Stimulated activated CD4-positive, alpha-beta T cell treated with anti-CD3 and anti-CD28 coated beads, Interleukin-4, amount 100 ng/mL, for 48 hours (primary cell): ENCODE results near the gene SDC1.

Source experiments
- DNase-seq, 2 donors: peaks; one replicate each; pipeline ENCODE4 v3.0.0-alpha.2; 2020; ENCODE audit warnings: low read depth in 2 of 2

SDC1 gene

DNA sequence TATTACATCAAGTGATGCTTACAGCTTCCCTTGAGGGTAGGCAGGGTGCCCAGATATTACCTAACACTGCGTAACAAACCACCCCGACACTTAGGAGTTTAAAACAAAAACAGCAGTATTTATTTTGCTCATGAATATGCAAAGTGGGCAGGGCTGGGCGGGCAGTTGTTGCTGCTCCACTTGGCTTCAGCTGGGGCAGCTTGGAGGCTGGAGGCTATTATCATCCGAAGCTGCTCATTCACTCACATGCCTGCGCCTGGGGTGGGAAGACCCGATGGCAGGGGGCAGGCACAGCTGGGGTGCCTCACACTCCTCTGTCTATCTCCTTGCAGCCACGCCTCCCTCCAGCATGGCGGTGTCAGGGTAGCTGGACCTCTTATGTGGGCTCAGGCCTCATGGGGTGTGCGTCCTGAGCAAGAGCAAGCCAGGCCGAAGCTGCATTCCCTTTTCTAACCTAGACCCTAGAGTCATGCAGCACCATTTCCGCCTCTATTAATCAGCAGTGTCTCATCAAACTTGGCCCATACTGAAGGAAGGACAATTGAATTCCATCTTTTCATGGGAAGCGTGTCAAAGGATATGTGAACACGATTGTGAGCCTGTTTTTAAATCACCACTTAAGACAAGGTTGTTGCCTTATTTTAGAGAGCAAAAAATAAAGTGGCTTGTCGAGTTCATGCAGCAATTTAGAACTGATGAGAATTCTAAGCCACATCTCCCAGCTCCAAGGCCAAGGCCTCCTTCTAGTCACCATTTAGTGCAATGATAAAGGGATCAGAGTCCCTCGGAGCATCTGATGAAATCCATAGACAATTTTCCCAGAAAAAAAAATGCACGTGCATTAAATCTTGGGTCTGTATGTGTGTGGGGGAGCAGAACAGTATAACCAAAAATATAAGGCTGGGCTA lies 54.9 kb downstream of the SDC1 start:
- no peak for DNase-seq

DNA sequence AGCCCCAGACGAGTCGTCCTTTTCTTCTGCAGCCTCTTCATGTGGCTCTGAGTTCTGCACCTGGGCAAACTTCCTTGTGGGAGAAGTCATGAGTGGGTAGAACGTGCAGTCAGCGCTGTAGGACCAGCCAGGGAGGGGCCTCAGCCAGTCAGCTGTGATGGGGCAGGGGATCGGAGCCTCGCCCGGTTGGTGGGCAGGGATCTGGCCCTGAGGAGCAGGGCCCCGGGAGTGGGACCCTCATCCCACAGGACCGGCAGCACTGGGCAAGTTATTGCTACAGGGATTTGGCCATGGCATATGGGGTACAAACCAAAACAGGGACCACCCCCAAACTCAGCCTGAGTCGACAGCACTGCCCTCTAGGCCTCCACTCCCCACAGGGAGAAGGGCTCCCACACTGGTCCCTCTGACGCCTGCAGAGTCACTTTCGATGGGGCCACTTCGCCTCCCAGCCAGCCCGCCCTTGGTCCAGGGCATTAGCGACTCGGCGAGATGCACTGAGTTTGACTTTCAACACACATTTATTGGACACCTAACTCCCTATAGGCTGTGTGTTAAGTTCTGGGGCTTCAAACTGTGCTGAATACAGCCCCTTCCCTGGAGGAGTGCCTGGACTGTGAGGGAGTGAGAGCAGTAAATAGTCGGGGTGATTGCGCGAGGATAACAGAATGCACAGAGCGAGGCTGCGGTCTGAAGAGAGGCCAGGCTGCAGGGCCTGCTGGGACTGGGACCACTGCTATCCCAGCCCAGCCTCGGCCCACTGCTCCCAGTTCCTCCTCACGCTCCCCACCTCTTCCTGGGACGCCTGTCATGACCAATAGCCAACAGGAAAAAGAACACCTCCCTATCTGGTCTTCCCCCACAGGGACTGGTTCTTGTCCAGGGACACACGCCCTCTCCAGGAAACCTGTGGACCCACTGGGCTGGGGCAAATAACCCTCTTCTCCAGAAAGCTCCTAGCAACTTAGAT lies 55.9 kb downstream of the SDC1 start:
- no peak for DNase-seq

GRCh38 chr2:20168048-20168726 lies 56.7 kb downstream of the SDC1 start:
- DNase-seq = no peak

DNA sequence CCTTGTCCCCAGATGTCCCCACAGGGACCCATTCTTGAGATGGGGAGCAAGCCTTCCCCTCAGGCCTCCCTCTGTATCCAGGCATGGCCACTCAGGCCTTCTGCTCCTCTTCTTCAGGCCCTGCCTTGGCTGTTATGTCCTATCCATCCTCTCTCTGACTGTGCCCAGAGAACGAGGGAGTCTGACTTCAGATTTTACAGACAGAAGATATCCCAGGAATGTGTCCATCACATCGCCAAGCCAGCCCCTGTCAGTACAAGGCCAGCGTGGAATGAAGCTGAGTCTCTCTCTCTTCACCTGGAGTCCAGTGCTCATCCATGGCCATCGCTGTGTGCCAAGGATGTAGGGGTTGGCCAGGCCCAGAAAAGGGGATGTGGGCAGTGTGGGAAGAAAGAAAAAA lies 57.6 kb downstream of the SDC1 start:
- no peak for DNase-seq

GRCh38 chr2:20165677-20166509 lies 59.0 kb downstream of the SDC1 start:
- no peak for DNase-seq

DNA sequence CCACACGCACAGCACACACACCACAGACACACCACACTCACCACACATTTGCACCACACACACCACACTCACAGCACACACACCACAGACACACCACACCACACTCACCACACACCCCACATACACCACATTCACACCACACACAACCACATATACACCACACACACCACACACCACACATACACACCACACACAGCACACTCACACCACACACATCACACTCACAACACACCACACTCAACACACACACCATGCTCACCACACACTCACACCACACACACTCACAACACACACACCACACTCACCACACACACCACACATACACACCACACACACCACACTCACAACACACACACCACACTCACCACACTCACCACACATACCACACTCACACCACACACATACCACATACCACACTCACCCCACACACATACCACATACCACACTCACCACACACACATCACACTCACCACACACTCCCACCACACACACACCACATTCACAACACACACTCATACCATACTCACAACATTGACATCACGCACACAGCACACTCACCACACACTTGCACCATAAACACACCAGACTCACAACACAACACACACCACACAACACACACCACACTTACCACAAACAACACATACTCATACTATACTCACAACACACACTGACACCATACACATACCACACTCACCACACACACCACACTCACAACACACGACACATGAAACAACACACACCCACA lies 60.0 kb downstream of the SDC1 start:
- DNase-seq = no peak

- no peak for DNase-seq
These were observed 60.7 kb downstream of the SDC1 start for GRCh38 chr2:20164061-20164733.

GRCh38 chr2:20159411-20160070 lies 65.4 kb downstream of the SDC1 start:
- no peak for DNase-seq

DNA sequence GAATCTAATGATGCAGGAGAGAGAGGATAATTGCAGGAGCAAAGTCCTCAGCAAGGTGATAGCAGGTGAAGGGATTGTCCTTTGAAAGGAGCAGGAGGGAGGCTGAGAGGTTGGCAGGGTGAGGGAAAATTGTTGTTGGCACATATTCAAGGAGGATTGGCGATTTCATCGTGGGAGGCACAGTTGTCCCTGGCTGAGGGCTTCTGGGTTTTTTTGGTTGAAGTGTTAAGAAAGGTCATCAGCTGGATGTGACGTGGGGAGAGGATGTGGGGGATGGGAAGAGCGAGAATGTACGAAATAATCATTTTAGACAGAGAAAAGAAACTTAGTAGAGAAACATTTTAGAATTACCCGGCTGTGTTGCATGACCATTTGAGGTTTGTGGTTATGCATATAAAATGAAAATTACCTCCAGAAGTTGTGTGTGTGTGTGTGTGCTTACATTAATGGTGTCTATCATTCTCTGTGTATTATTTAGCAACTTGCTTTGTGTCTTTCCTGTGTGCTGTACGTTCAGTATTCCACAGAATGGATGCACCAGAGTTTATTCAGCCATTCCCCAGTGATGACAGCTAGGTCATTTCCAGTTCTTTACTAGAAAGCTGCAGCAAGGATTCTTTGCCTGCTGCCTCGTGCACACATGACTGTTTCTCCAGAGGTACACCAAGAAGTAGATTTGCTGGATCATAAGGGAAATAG lies 67.6 kb downstream of the SDC1 start:
- no peak for DNase-seq

GRCh38 chr2:20156836-20157192 lies 68.1 kb downstream of the SDC1 start:
- DNase-seq = no peak

- DNase-seq = no peak
These were observed 68.7 kb downstream of the SDC1 start for GRCh38 chr2:20156076-20156759.

- no peak for DNase-seq
These were observed 71.6 kb downstream of the SDC1 start for GRCh38 chr2:20153131-20153851.

GRCh38 chr2:20150806-20151571 lies 73.9 kb downstream of the SDC1 start:
- DNase-seq = no peak
